ENCODE measurements around the gene TFF3.
"Not testable (repeated sequence)": the region's sequence is repeated elsewhere in the genome, so short reads cannot be mapped to it uniquely, and the experiment has no call there.

TFF3 gene

DNA sequence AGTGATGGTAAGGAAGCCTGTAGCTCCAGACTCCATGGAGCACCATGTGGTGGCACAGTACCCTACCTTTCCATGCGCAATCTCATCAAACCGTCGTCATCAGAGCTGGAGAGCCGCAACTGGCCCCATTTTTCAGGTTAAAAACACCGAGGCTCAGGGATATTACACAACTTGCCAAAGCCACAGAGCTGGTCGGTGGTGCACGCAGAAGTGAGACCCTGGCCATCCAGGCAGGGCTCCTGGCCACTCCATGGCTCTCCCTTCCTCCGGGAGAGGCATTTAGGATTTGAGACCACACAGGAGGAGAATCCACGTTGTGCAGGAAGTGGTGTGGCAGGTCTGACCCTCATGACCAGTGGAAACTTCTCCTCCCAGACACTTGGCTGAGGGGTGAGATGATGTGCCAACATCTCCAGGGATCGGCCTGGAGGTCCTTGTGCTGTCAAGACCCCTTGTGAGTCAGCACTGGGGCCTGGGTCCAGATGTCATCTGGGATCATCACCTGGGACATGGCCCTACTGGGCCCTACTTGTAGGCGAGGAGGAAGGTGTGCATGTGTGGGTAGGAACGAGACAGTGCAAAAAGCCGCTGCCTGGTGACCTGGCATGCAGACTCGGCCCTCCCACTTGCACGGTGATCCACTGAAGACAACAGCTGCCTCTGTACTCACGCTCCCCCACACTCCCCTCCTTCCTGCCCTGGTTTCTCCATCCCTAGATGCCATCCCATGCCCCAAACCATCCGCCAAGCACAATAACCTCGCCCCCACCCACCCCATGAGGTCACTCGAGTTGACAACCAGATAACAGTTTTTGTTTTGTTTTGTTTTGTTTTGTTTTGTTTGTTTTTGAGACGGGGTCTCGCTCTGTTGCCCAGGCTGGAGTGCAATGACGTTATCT lies 10.4 kb downstream of the TFF3 start:
- no peak for DNase-seq (ENCODE audit: low read depth in 2 of 2)

GRCh38 chr21:42303443-42303842 lies 11.8 kb downstream of the TFF3 start:
- DNase-seq (ENCODE audit: low read depth in 2 of 2) = no peak

DNA sequence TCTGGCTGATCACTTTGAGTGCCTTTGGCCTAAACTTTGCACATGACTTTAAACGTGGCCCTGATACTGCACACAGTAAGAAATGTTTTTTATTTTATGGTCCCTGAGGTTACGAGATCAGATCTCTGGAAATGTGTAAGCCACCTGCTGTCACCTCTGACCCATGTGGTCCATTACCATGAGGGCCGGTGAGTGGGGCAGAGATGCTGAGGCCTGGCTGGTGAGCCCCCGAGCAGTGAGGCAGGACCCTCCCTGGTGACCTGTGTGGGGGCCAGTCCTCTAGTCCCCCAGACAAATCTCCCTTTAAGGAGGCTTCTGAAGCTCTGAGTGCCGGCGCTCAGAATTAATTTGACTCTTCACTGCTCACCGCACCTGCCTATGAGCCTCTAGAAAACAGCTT lies 12.4 kb downstream of the TFF3 start:
- no peak for DNase-seq (ENCODE audit: low read depth in 2 of 2)

DNA sequence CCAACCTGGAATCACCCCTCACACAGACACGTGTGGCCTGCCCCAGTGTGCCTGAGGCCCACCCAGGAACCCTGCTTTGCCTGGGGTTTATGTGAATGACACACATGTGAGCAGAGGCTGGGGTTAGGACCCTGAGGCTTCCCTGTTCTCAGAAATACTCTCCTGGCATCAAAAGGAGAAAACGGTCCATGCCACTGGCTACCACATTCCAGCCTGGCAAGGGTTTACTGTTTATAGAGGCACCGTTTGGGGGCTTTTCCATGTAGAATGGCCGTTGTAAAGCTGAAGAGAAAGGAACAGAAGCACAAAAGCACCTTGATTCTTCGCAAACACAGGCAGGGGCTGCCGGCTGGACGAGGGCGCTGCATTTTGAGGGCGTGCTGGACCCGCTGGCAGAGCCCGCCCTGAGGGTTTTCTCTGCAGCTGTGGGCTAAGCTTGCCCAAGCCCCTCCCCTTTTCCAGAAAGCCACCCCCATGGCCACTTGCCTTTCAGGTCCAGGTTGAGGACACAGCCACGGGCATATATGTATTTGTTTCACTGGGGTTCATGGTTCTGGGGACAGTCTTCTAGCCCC lies 13.0 kb downstream of the TFF3 start:
- DNase-seq (ENCODE audit: low read depth in 2 of 2) = no peak

- DNase-seq (ENCODE audit: low read depth in 2 of 2) = no peak
These were observed 13.7 kb downstream of the TFF3 start for GRCh38 chr21:42301371-42302075.

DNA sequence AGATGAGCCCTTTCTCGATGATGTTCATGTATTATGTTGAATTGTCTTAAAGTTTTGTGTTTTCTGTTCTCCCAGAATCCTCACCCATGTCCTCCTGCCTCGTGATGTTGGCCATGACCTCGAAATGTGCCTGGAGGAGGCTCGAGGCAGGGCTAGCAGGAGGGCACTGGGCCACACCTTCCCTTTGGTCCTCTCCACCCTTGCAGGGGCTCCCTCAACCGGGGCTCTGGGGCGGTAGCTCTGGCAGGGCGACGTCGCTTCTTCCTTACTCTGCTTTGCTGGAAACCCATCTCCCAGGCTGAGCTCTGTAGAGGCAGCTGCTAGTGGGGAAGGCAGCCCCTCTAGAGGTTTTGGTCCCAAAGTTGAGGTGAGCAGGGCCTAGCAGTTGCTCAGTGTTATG lies 14.3 kb downstream of the TFF3 start:
- no peak for DNase-seq (ENCODE audit: low read depth in 2 of 2)

DNA sequence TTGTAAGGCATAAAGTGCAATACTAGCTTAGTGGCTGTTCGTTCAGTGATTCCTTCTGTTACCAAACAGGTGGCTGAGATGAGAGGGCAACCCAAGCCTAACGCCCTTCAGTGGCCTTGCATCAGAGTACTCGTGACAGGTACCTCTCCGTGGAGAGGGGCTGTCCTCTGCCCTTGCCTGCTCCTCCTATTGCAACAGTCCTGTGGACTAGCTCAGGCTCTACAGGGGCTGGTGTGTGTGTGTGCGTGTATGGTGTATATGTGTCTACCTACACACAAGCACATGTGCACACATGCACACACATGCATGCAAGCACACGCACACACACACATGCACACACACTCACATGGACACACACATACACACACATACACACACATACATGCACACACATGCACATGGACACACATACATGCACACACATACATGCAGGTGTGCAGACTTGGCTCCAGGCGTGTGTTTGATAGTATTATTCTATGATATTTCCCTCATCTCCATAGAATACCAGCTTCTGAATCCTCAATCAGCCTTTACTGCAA lies 15.1 kb downstream of the TFF3 start:
- DNase-seq (ENCODE audit: low read depth in 2 of 2) = no peak

DNA sequence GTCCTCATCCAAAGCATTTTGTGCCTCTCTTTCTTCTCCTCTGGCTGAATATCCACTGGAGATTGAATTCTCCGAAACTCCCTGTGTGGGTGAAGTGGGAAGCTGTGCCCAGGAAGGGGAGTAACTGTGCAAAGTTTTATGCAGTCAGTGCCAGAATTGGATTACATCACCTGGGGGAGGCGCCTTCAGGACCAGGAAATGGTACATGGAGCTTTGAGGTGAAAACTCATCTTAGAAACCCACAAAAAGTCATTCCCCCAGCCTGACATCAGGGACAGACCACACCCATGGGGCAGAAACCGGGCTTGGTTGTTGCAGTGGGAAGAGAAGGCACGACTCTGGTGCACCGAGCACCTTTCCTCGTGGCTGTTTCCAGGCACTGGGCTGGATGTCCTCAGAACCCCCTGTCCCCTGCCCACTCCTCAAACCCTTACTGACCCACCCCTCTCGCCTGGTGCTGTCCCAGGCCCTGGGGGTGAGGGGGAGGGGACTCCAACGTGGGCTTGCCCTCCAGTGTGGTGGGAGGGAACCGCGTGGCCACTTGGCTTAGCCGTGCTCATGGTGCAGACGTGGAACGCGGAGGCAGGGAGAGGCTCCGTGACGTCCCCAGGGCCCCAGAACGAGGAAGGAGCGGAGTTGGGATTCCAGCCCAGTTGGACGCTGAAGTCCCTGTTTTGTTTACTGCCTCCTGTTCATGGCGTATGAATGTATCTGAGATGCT lies 15.7 kb downstream of the TFF3 start:
- no peak for DNase-seq (ENCODE audit: low read depth in 2 of 2)

GRCh38 chr21:42298657-42299056 lies 16.6 kb downstream of the TFF3 start:
- no peak for DNase-seq (ENCODE audit: low read depth in 2 of 2)

DNA sequence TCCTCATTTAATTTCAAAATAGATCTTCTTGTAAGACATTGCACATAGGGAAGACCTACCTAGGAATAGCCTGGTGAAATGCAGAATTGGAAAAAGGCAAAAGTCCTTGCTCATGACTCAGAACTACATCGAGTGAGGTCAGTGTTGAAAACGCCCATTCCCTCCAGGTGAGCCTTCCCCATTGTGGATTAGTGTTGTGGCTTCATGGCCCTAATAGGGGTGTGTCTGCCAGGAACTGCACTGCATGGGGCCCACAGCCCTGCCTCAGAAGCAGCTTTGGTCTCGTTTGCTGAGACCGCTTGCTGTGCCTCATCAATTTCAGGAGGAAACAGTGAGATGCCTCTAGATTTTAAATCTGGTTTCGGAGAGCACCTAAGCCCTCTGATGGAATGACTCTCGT lies 17.0 kb downstream of the TFF3 start:
- no peak for DNase-seq (ENCODE audit: low read depth in 2 of 2)

- DNase-seq (ENCODE audit: low read depth in 2 of 2) = no peak
These were observed 17.8 kb downstream of the TFF3 start for GRCh38 chr21:42297377-42297776.

- no peak for DNase-seq (ENCODE audit: low read depth in 2 of 2)
These were observed 18.7 kb downstream of the TFF3 start for GRCh38 chr21:42296501-42296900.

DNA sequence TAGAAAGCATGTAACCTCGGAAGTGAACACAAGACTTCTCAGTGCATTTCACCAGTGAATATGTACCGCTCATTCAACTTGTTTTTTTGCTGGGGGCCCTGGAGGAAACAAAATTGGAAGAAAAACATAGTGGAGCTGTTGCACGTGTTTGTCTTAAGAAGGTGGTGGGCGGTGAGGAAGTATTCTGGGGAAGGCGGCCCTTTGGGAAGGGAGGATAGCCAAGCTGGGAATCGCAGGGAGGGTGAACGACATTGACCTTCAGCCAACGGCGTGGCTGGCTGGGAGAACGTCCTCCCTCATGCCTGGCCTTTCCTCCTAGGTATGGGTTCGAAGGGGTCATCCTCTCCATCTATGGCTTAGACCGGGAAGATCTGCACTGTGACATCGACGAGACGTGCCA lies 19.4 kb downstream of the TFF3 start:
- DNase-seq (ENCODE audit: low read depth in 2 of 2) = no peak

- no peak for DNase-seq (ENCODE audit: low read depth in 2 of 2)
These were observed 20.8 kb downstream of the TFF3 start for GRCh38 chr21:42294273-42294880.

- no peak for DNase-seq (ENCODE audit: low read depth in 2 of 2)
These were observed 21.4 kb downstream of the TFF3 start for GRCh38 chr21:42293649-42294272.

DNA sequence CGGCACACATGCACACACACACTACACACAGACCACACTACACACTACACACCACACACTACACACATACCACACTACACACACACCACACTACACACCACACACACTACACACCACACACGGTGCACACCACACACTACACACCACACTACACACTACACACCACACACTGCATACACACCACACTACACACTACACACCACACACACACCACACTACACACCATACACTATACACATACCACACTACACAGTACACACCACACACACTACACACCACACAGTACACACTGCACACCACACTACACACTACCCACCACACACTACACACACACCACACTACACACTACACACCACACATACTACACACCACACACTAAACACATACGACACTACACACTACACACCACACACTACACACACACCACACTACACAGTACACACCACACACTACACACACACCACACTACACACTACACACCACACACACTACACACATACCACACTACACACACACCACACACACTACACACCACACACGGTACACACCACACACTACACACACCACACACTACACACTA lies 22.6 kb downstream of the TFF3 start:
- not testable (repeated sequence) for DNase-seq (ENCODE audit: low read depth in 2 of 2)

DNA sequence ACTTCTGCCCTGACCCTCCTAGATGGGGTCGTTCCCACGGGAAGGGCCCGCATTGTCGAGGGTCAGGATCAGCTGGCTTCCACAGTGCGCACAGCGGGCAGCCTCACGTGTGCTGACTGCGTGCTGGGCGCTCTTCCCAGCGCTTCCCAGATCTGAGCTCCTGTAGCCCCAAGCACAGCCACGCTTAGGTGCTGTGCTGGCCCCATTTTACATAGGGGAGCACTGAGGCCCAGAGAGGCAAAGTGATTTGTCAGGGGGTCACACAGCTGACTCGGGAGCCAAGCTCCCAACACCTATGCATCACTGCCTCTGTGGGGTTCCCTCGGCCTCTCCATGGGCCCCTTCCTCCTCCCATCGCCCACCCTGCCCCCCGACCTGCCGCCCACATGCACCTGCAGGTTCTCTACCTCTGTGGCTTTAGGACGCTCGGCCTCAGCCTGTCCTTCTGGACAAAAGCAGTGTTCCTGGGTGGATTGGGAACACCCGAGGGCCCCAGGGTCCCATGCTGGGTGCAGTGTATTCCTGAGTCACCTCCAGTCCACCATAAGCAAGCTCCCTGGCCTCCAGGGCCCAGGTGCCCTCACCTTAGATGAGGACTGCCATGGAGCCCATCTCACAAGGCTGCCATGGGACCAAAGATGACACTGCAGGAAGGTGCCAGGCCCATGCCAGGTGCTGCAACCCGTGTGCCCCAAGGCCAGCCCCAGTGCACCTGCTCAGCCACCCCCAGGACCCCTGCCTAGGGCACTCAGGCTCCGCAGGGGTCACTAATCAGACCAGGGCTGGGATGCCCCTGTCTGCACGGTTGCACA lies 23.3 kb downstream of the TFF3 start:
- no peak for DNase-seq (ENCODE audit: low read depth in 2 of 2)

DNA sequence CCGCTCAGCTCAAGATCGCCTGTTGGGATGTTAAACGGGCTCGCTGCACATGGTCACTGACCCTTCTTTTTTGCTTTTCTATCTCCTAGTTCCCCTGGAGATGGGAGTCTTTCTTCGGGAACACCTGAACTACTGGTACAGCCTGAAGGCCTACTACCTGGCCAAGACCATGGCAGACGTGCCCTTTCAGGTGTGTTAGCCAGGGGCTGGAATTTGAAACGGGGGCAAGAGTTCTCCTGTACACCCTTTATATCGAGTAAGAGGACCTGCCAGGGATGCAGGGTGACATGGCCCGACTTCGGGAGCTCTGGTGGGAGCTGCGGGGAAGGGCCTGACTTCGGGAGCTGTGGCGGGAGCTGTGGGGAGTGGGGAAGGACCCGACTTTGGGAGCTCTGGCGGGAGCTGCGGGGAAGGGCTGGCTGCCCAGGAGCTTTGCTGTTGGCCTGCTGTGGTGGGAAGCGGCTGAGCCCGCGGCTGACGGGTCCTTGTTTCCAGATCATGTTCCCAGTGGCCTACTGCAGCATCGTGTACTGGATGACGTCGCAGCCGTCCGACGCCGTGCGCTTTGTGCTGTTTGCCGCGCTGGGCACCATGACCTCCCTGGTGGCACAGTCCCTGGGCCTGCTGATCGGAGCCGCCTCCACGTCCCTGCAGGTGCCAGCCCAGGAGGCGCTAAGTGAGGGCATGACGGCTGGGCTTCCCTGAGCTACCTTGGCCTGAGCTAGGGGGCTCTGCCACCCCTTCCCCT lies 24.0 kb downstream of the TFF3 start:
- DNase-seq (ENCODE audit: low read depth in 2 of 2) = no peak

DNA sequence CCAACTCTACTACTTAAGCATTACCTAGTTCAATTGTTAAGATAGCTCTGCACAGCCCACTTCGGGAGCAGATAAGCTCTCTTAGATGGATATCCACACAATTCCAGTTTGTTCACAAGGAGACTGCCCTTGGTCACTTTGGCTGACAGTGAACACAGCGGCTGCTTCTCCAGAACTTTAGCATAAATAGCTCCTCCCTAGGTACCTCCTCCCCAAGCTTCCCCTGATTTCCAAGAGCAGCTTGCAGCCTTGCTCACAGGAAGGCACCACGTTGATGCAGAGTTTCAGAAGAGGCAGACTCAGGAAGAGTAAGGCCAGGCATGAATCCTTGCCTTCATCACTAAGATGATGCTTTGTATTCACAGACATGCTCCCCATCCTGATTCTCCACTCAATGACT lies 24.7 kb downstream of the TFF3 start:
- DNase-seq (ENCODE audit: low read depth in 2 of 2) = no peak

Data from stimulated activated CD8-positive, alpha-beta memory T cell treated with anti-CD3 and anti-CD28 coated beads, Interleukin-7, amount 100 ng/mL, for 1 hour (primary cell).